ENCODE measurements around the gene MLEC.

MLEC gene

DNA sequence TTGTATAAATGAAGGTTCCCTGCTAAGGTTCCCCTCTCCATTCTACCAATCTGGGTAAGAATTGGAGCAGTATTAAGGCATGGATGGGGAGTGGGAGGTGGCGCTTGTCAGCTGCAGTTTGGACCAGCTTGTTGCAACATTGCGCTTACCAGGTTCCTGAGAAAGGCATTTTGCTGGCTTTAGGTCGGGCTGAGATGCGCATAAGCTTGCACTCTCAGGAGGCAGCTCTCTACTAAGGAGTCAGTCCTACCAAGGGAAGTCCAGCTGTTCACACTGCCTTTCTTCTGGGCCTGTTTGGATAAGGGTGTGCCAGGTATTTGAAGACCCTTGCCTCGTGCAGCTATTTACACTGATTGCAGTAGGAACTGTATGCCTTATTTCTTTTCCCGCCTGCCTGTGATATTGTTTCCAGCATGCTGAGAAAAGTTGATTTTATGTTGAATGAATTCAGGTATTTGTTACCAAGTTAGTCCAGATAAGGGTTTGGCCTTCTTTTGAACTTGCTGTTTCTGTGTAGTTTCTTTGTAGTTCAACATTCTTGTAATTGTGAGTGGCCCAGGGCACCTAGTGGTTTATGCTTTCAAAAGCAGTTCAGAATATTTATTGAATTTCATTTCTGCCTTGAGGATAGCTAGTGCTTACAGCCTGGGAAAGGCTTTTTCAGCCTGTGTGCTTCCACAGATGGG is 2.6 kb downstream of the MLEC start:
- no peak for DNase-seq (ENCODE audit: extremely low spot score)
- no peak for TF ChIP-seq FOXM1 (IDR thresholded peaks at IDR 0.05; ENCODE audit: borderline replicate concordance)
- TF ChIP-seq, protein P1, sequence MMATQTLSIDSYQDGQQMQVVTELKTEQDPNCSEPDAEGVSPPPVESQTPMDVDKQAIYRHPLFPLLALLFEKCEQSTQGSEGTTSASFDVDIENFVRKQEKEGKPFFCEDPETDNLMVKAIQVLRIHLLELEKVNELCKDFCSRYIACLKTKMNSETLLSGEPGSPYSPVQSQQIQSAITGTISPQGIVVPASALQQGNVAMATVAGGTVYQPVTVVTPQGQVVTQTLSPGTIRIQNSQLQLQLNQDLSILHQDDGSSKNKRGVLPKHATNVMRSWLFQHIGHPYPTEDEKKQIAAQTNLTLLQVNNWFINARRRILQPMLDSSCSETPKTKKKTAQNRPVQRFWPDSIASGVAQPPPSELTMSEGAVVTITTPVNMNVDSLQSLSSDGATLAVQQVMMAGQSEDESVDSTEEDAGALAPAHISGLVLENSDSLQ (IDR thresholded peaks at IDR 0.05): no peak
- TF ChIP-seq SP1 (IDR thresholded peaks at IDR 0.05): no peak
- TF ChIP-seq FOXA1 (IDR thresholded peaks at IDR 0.05): no peak
- TF ChIP-seq ZNF384 (IDR thresholded peaks at IDR 0.05): no peak
- TF ChIP-seq HDGF (IDR thresholded peaks at IDR 0.05; ENCODE audit: borderline replicate concordance): no peak
- TF ChIP-seq LEF1 (IDR thresholded peaks at IDR 0.05; ENCODE audit: borderline replicate concordance): no peak
- TF ChIP-seq ELF4 (IDR thresholded peaks at IDR 0.05): no peak
- no peak for TF ChIP-seq ARNT (IDR thresholded peaks at IDR 0.05)
- TF ChIP-seq CTBP1 (IDR thresholded peaks at IDR 0.05; ENCODE audit: borderline replicate concordance): no peak
- no peak for TF ChIP-seq BHLHE40 (IDR thresholded peaks at IDR 0.05; ENCODE audit: borderline replicate concordance)
- no peak for TF ChIP-seq L3MBTL2 (conservative IDR thresholded peaks at IDR 0.05)
- TF ChIP-seq NFRKB (IDR thresholded peaks at IDR 0.05): no peak
- CTCF ChIA-PET: interaction anchor here (0.6 kb wide), 1 partner anchor 323 kb away, joined by 9 read pairs; no protein-coding TSS in a partner anchor
- POLR2A ChIA-PET: interaction anchor here (1.0 to 1.2 kb wide), 2 partner anchors 108 to 488 kb away, joined by 3 read pairs; partner anchors contain the start of genes POP5 and RPLP0

DNA sequence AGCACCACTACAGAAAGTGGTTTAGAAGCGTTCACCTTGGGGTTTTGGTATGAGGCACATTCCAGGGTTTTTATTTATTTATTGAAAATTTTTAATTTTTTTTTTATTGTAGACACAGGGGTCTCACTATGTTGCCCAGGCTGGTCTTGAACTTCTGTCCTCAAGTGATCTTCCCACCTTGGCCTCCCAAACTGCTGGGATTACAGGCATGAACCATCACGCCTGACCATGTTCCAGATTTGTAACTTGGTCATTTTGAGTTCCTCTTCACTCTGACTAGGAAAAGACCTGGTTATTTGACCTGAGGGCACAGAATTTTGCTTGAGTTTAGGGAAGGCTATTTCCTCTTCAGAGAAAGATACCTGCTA is 3.1 kb downstream of the MLEC start:
- no peak for DNase-seq (ENCODE audit: extremely low spot score)
- TF ChIP-seq BHLHE40 (IDR thresholded peaks at IDR 0.05; ENCODE audit: borderline replicate concordance) (no peak), TARDBP (IDR thresholded peaks at IDR 0.05) (no peak), ELF4 (IDR thresholded peaks at IDR 0.05) (no peak), ARNT (IDR thresholded peaks at IDR 0.05) (no peak), L3MBTL2 (conservative IDR thresholded peaks at IDR 0.05) (no peak), ZNF384 (IDR thresholded peaks at IDR 0.05) (no peak), FOXK2 (IDR thresholded peaks at IDR 0.05) (no peak), NFRKB (IDR thresholded peaks at IDR 0.05) (no peak), SP1 (IDR thresholded peaks at IDR 0.05) (no peak), LEF1 (IDR thresholded peaks at IDR 0.05; ENCODE audit: borderline replicate concordance) (no peak), SUZ12 (IDR thresholded peaks at IDR 0.05) (no peak), FOXM1 (IDR thresholded peaks at IDR 0.05; ENCODE audit: borderline replicate concordance) (no peak)
- TF ChIP-seq, protein P1 (IDR thresholded peaks at IDR 0.05): no peak
- ChIA-PET POLR2A (interaction anchor here (1.0 to 1.2 kb wide), 3 partner anchors 109 to 489 kb away, joined by 3 read pairs; partner anchors contain the start of genes POP5 and RPLP0), CTCF (interaction anchor here (0.6 kb wide), 1 partner anchor 322 kb away, joined by 9 read pairs; no protein-coding TSS in a partner anchor)

DNA sequence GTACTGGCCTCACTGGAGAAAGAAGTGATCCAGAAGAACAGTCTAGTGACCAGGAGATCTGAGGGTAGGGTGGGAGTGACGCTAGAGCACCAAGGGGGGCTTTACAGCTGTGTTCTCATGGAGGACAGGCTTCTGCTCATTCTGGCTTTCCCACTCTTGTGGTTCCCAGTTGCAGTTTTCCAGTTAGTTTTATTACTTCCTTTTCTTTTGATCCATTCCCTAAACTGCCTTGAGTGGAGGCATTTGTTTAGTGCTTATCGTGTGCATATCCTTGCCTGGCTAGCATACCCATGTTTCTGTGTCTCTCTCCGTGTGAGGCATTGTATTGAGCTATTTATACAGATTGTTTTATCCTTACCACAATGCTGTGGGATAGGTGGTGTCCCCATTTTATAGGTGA is 4.0 kb downstream of the MLEC start:
- no peak for TF ChIP-seq FOXA1 (IDR thresholded peaks at IDR 0.05)
- no peak for TF ChIP-seq SP1 (IDR thresholded peaks at IDR 0.05)
- TF ChIP-seq, protein P1 (IDR thresholded peaks at IDR 0.05): no peak
- ChIA-PET POLR2A (interaction anchor here (1.1 to 1.2 kb wide), 2 partner anchors 110 to 111 kb away, joined by 3 read pairs; partner anchors contain the start of gene POP5), CTCF (interaction anchor here (0.7 kb wide), 1 partner anchor 21 kb away, joined by 3 read pairs; no protein-coding TSS in a partner anchor)

GRCh38 chr12:120692524-120693033 is 5.6 kb downstream of the MLEC start:
- ChIA-PET POLR2A (no interaction called here), CTCF (interaction anchor here (1.1 kb wide), 1 partner anchor 44 kb away, joined by 5 read pairs; no protein-coding TSS in a partner anchor)
- no peak for TF ChIP-seq L3MBTL2 (conservative IDR thresholded peaks at IDR 0.05)
- TF ChIP-seq CTBP1 (IDR thresholded peaks at IDR 0.05; ENCODE audit: borderline replicate concordance): no peak
- TF ChIP-seq ARNT (IDR thresholded peaks at IDR 0.05): no peak
- TF ChIP-seq LEF1 (IDR thresholded peaks at IDR 0.05; ENCODE audit: borderline replicate concordance): no peak
- no peak for TF ChIP-seq NFRKB (IDR thresholded peaks at IDR 0.05)
- no peak for TF ChIP-seq FOXK2 (IDR thresholded peaks at IDR 0.05)
- no peak for TF ChIP-seq FOXA1 (IDR thresholded peaks at IDR 0.05)
- TF ChIP-seq ELF4 (IDR thresholded peaks at IDR 0.05): no peak
- TF ChIP-seq ZNF384 (IDR thresholded peaks at IDR 0.05): no peak
- TF ChIP-seq, protein P1 (IDR thresholded peaks at IDR 0.05): no peak
- DNase-seq (ENCODE audit: extremely low spot score): no peak

More for the DNA sequence above, 4.0 kb downstream of the MLEC start:
- no peak for DNase-seq (ENCODE audit: extremely low spot score)

DNA sequence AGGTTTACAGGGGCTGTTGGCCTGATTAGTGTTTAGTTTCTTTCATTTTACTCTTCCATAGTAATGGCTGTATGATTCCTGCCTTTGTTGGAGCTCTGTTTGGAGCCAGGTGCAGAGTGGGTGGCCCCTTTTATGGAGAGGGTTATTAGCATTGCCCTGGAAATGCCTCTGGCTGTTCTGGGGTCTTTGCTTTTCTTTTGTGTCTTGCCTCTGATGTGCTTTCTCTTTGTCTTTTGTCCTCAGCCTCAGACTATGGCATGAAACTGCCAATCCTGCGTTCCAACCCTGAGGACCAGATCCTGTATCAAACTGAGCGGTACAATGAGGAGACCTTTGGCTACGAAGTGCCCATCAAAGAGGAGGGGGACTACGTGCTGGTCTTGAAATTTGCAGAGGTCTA is 6.9 kb downstream of the MLEC start:
- TF ChIP-seq SP1 (IDR thresholded peaks at IDR 0.05) (no peak), HDGF (IDR thresholded peaks at IDR 0.05; ENCODE audit: borderline replicate concordance) (no peak), FOXA1 (IDR thresholded peaks at IDR 0.05) (no peak), NFRKB (IDR thresholded peaks at IDR 0.05) (no peak), ZNF384 (IDR thresholded peaks at IDR 0.05) (no peak), FOXK2 (IDR thresholded peaks at IDR 0.05) (no peak), ARNT (IDR thresholded peaks at IDR 0.05) (no peak), BHLHE40 (IDR thresholded peaks at IDR 0.05; ENCODE audit: borderline replicate concordance) (no peak), L3MBTL2 (conservative IDR thresholded peaks at IDR 0.05) (no peak), LEF1 (IDR thresholded peaks at IDR 0.05; ENCODE audit: borderline replicate concordance) (no peak), TARDBP (IDR thresholded peaks at IDR 0.05) (no peak), CTBP1 (IDR thresholded peaks at IDR 0.05; ENCODE audit: borderline replicate concordance) (no peak)
- TF ChIP-seq, protein P1 (IDR thresholded peaks at IDR 0.05): no peak
- DNase-seq (ENCODE audit: extremely low spot score): no peak
- CTCF ChIA-PET: no interaction called here
- POLR2A ChIA-PET: no interaction called here

Data from HEK293T (cell line).